ENCODE results near the gene TAX1BP3.

DNA sequence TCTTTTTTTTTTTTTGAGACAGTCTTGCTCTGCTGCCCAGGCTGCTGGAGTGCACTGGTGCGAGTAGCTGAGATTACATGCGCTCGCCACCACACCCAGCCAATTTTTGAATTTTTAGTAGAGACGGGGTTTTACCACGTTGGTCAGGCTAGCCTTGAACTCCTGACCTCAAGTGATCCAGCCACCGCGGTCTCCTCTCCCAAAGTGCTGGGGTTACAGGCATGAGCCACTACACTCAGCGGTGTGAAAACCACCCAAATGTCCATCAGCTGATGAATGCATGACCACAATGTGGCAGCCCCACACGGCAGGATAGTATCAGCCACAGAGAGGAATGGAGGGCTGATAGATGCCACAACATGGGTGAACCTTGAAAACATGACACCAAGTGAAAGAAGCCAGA lies 25.5 kb upstream of the TAX1BP3 start:
- TF ChIP-seq RXRA (IDR thresholded peaks at IDR 0.05): no peak
- TF ChIP-seq, protein P1, sequence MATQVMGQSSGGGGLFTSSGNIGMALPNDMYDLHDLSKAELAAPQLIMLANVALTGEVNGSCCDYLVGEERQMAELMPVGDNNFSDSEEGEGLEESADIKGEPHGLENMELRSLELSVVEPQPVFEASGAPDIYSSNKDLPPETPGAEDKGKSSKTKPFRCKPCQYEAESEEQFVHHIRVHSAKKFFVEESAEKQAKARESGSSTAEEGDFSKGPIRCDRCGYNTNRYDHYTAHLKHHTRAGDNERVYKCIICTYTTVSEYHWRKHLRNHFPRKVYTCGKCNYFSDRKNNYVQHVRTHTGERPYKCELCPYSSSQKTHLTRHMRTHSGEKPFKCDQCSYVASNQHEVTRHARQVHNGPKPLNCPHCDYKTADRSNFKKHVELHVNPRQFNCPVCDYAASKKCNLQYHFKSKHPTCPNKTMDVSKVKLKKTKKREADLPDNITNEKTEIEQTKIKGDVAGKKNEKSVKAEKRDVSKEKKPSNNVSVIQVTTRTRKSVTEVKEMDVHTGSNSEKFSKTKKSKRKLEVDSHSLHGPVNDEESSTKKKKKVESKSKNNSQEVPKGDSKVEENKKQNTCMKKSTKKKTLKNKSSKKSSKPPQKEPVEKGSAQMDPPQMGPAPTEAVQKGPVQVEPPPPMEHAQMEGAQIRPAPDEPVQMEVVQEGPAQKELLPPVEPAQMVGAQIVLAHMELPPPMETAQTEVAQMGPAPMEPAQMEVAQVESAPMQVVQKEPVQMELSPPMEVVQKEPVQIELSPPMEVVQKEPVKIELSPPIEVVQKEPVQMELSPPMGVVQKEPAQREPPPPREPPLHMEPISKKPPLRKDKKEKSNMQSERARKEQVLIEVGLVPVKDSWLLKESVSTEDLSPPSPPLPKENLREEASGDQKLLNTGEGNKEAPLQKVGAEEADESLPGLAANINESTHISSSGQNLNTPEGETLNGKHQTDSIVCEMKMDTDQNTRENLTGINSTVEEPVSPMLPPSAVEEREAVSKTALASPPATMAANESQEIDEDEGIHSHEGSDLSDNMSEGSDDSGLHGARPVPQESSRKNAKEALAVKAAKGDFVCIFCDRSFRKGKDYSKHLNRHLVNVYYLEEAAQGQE (IDR thresholded peaks at IDR 0.05): no peak
- TF ChIP-seq JUND (IDR thresholded peaks at IDR 0.05): no peak
- TF ChIP-seq, protein P2, sequence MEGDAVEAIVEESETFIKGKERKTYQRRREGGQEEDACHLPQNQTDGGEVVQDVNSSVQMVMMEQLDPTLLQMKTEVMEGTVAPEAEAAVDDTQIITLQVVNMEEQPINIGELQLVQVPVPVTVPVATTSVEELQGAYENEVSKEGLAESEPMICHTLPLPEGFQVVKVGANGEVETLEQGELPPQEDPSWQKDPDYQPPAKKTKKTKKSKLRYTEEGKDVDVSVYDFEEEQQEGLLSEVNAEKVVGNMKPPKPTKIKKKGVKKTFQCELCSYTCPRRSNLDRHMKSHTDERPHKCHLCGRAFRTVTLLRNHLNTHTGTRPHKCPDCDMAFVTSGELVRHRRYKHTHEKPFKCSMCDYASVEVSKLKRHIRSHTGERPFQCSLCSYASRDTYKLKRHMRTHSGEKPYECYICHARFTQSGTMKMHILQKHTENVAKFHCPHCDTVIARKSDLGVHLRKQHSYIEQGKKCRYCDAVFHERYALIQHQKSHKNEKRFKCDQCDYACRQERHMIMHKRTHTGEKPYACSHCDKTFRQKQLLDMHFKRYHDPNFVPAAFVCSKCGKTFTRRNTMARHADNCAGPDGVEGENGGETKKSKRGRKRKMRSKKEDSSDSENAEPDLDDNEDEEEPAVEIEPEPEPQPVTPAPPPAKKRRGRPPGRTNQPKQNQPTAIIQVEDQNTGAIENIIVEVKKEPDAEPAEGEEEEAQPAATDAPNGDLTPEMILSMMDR (IDR thresholded peaks at IDR 0.05; ENCODE audit: low read depth, low read length, missing input control): no peak
- TF ChIP-seq, protein P3, sequence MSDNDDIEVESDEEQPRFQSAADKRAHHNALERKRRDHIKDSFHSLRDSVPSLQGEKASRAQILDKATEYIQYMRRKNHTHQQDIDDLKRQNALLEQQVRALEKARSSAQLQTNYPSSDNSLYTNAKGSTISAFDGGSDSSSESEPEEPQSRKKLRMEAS (IDR thresholded peaks at IDR 0.05): no peak
- TF ChIP-seq GABPA (IDR thresholded peaks at IDR 0.05 in 1 of 2, conservative IDR thresholded peaks at IDR 0.05 in 1 of 2): no peak

Measured in liver (tissue), 3 donors.